Muscle layer of duodenum (tissue), 2 donors: ENCODE measurements around the gene RAPGEF2.

Source experiments
- H3K27ac ChIP-seq: one replicate; pipeline ENCODE4 v1.7.0; 2013; ENCODE audit warnings: mild to moderate bottlenecking, low read length
- H3K27me3 ChIP-seq: one replicate; pipeline ENCODE4 v1.7.0; 2013; ENCODE audit warnings: low read depth, mild to moderate bottlenecking, control low read depth, low read length
- H3K36me3 ChIP-seq, 2 donors: one replicate each; pipeline ENCODE4 v1.7.0; 2013; ENCODE audit warnings: low read length in 2 of 2, control low read depth in 1 of 2, mild to moderate bottlenecking in 1 of 2; ENCODE audit not compliant: insufficient read depth in 2 of 2, control insufficient read depth in 1 of 2
- H3K4me1 ChIP-seq, 2 donors: one replicate each; pipeline ENCODE4 v1.7.0; 2013; ENCODE audit warnings: low read length in 2 of 2, mild to moderate bottlenecking in 2 of 2, control low read depth in 1 of 2, moderate library complexity in 1 of 2; ENCODE audit not compliant: insufficient read depth in 2 of 2, control insufficient read depth in 1 of 2
- H3K4me3 ChIP-seq, 2 donors: one replicate each; pipeline ENCODE4 v1.7.0; 2013; ENCODE audit warnings: low read length in 2 of 2, low read depth in 1 of 2, mild to moderate bottlenecking in 1 of 2
- H3K9me3 ChIP-seq, 2 donors: one replicate each; pipeline ENCODE4 v1.7.0; 2013; ENCODE audit warnings: low read length in 2 of 2, control low read depth in 1 of 2, mild to moderate bottlenecking in 1 of 2; ENCODE audit not compliant: control insufficient read depth in 1 of 2
- donor health status: healthy.

The RAPGEF2 gene

GRCh38 chr4:159098482-159099127, 4.3 kb upstream of the RAPGEF2 start:
- Histone ChIP-seq H3K27ac (no peak overlapping the region), H3K27me3 (no peaks in the 10 kb centered on the region), H3K36me3 (no peaks in the 10 kb centered on the region)

GRCh38 chr4:159101988-159102621, 774 bp upstream of the RAPGEF2 start:
- Histone ChIP-seq H3K4me3 (peak overlapping the region; percentile 54 to 87), H3K27ac (no peak overlapping the region), H3K9me3 (no peaks in the 10 kb centered on the region), H3K36me3 (no peaks in the 10 kb centered on the region), H3K27me3 (no peaks in the 10 kb centered on the region), H3K4me1 (peaks cover 13 to 17% of the 10 kb centered on the region in 2 donors)

More at GRCh38 chr4:159098482-159099127, 4.3 kb upstream of the RAPGEF2 start:
- no peaks in the 10 kb centered on the region for H3K9me3 ChIP-seq
- peaks cover 0 to 3% of the 10 kb centered on the region in 2 donors for H3K4me1 ChIP-seq
- H3K4me3 ChIP-seq = no peak overlapping the region

- no peaks in the 10 kb centered on the region for H3K27me3 ChIP-seq
- peak overlapping the region; percentile 52 to 87 for H3K4me3 ChIP-seq
- H3K4me1 ChIP-seq = peaks cover 13 to 21% of the 10 kb centered on the region in 2 donors
- no peak overlapping the region for H3K27ac ChIP-seq
- no peaks in the 10 kb centered on the region for H3K9me3 ChIP-seq
- no peaks in the 10 kb centered on the region for H3K36me3 ChIP-seq
These were observed 608 bp downstream of the RAPGEF2 start for GRCh38 chr4:159103384-159103990.

GRCh38 chr4:159104694-159105414, 2.0 kb downstream of the RAPGEF2 start:
- no peaks in the 10 kb centered on the region for H3K27me3 ChIP-seq
- no peaks in the 10 kb centered on the region for H3K36me3 ChIP-seq
- peaks cover 13 to 24% of the 10 kb centered on the region in 2 donors for H3K4me1 ChIP-seq
- peak overlapping the region; percentile 79 to 87 for H3K4me3 ChIP-seq
- peak overlapping the region; percentile 43 for H3K27ac ChIP-seq
- H3K9me3 ChIP-seq = no peaks in the 10 kb centered on the region

GRCh38 chr4:159105761-159106243, 2.9 kb downstream of the RAPGEF2 start:
- no peaks in the 10 kb centered on the region for H3K27me3 ChIP-seq
- H3K27ac ChIP-seq = peak overlapping the region; percentile 43
- no peaks in the 10 kb centered on the region for H3K36me3 ChIP-seq
- H3K4me1 ChIP-seq = peaks cover 13 to 26% of the 10 kb centered on the region in 2 donors
- peak overlapping the region; percentile 79 to 87 for H3K4me3 ChIP-seq
- H3K9me3 ChIP-seq = no peaks in the 10 kb centered on the region

- peak overlapping the region in 1 of 2 donors; percentile 87 for H3K4me3 ChIP-seq
These were observed 3.8 kb downstream of the RAPGEF2 start for GRCh38 chr4:159106636-159107035.

GRCh38 chr4:159107203-159107925, 4.5 kb downstream of the RAPGEF2 start:
- H3K27me3 ChIP-seq = no peaks in the 10 kb centered on the region
- no peaks in the 10 kb centered on the region for H3K9me3 ChIP-seq
- no peaks in the 10 kb centered on the region for H3K36me3 ChIP-seq
- peaks cover 13 to 27% of the 10 kb centered on the region in 2 donors for H3K4me1 ChIP-seq
- H3K4me3 ChIP-seq = no peak overlapping the region
- H3K27ac ChIP-seq = no peak overlapping the region

More at GRCh38 chr4:159106636-159107035, 3.8 kb downstream of the RAPGEF2 start:
- Histone ChIP-seq H3K36me3 (no peaks in the 10 kb centered on the region), H3K27me3 (no peaks in the 10 kb centered on the region), H3K9me3 (no peaks in the 10 kb centered on the region), H3K4me1 (peaks cover 13 to 27% of the 10 kb centered on the region in 2 donors), H3K27ac (no peak overlapping the region)

GRCh38 chr4:159108124-159108523, 5.2 kb downstream of the RAPGEF2 start:
- Histone ChIP-seq H3K4me1 (peaks cover 13 to 27% of the 10 kb centered on the region in 2 donors), H3K27me3 (no peaks in the 10 kb centered on the region), H3K9me3 (no peaks in the 10 kb centered on the region), H3K27ac (no peak overlapping the region), H3K4me3 (no peak overlapping the region), H3K36me3 (no peaks in the 10 kb centered on the region)

GRCh38 chr4:159110961-159111360, 8.1 kb downstream of the RAPGEF2 start:
- H3K36me3 ChIP-seq = no peaks in the 10 kb centered on the region
- H3K27ac ChIP-seq = no peak overlapping the region
- H3K4me3 ChIP-seq = no peak overlapping the region
- no peaks in the 10 kb centered on the region for H3K9me3 ChIP-seq
- H3K27me3 ChIP-seq = no peaks in the 10 kb centered on the region
- peaks cover 2 to 21% of the 10 kb centered on the region in 2 donors for H3K4me1 ChIP-seq

- Histone ChIP-seq H3K27ac (no peak overlapping the region), H3K4me1 (peaks cover 0 to 18% of the 10 kb centered on the region in 2 donors), H3K27me3 (no peaks in the 10 kb centered on the region), H3K4me3 (no peak overlapping the region), H3K36me3 (no peaks in the 10 kb centered on the region), H3K9me3 (no peaks in the 10 kb centered on the region)
These were observed 8.5 kb downstream of the RAPGEF2 start for GRCh38 chr4:159111416-159111815.
